Liver (tissue), 9 donors: ENCODE data around the gene SMAD1. TPM values are rescaled to one million over a fixed set of nuclear protein-coding genes. Genes with fewer than 3 reads are reported as not detected.

Source experiments
- DNase-seq: peaks from one replicate; pipeline ENCODE4 v3.0.0-alpha.2; 2017; ENCODE audit warnings: low spot score
- H3K27ac ChIP-seq, 2 donors: one replicate each; pipeline ENCODE4 v1.7.0; 2013; ENCODE audit warnings: inconsistent platforms in 2 of 2, low read length in 2 of 2, control low read depth in 1 of 2, low read depth in 1 of 2, mild to moderate bottlenecking in 1 of 2
- H3K27me3 ChIP-seq, 4 donors: one replicate each; pipeline versions ENCODE4 v1.6.1 to v1.7.0; 2013; ENCODE audit warnings: low read length in 3 of 4, inconsistent platforms in 1 of 4, mild to moderate bottlenecking in 1 of 4, moderate library complexity in 1 of 4; ENCODE audit not compliant: control insufficient read depth in 4 of 4, insufficient read depth in 4 of 4
- H3K36me3 ChIP-seq, 4 donors: one replicate each; pipeline versions ENCODE4 v1.6.1 to v1.7.0; 2013; ENCODE audit warnings: low read length in 3 of 4, mild to moderate bottlenecking in 3 of 4, low read depth in 1 of 4, moderate library complexity in 1 of 4; ENCODE audit not compliant: control insufficient read depth in 4 of 4, insufficient read depth in 3 of 4
- H3K4me1 ChIP-seq, 4 donors: one replicate each; pipeline versions ENCODE4 v1.6.1 to v1.7.0; 2013; ENCODE audit warnings: low read length in 3 of 4, mild to moderate bottlenecking in 3 of 4, moderate library complexity in 1 of 4; ENCODE audit not compliant: control insufficient read depth in 4 of 4, insufficient read depth in 4 of 4
- H3K4me3 ChIP-seq, 3 donors: one replicate each; pipeline versions ENCODE4 v1.6.1 to v1.7.0; 2013; ENCODE audit warnings: low read length in 3 of 3, control low read depth in 1 of 3, low read depth in 1 of 3, mild to moderate bottlenecking in 1 of 3
- H3K9ac ChIP-seq, 2 donors: one replicate each; pipeline ENCODE4 v1.7.0; 2013; ENCODE audit warnings: low read length in 2 of 2, mild to moderate bottlenecking in 2 of 2, moderate library complexity in 2 of 2, control low read depth in 1 of 2, low read depth in 1 of 2
- H3K9me3 ChIP-seq, 4 donors: one replicate each; pipeline versions ENCODE4 v1.6.1 to v1.7.0; 2013; ENCODE audit warnings: low read length in 3 of 4; ENCODE audit not compliant: control insufficient read depth in 4 of 4
- ATF3 ChIP-seq: IDR thresholded peaks from 2 replicates; pipeline ENCODE4 v1.6.1; 2016; ENCODE audit warnings: antibody characterized with exemption
- EGR1 ChIP-seq, 2 donors: IDR thresholded peaks; 2 replicates each; pipeline ENCODE4 v1.6.1; 2016 to 2018; ENCODE audit warnings: antibody characterized with exemption in 2 of 2, low read depth in 2 of 2
- FOXA1 ChIP-seq: IDR thresholded peaks from 2 replicates; pipeline ENCODE4 v1.6.1; 2016; ENCODE audit warnings: antibody characterized with exemption
- FOXA2 ChIP-seq: IDR thresholded peaks from 2 replicates; pipeline ENCODE4 v1.6.1; 2016; ENCODE audit warnings: antibody characterized with exemption
- GABPA ChIP-seq, 2 donors: IDR thresholded peaks in 1 of 2; conservative IDR thresholded peaks in 1 of 2; 2 replicates each; pipeline ENCODE4 v1.6.1; 2016; ENCODE audit warnings: antibody characterized with exemption in 2 of 2, mild to moderate bottlenecking in 1 of 2, moderate library complexity in 1 of 2
- HNF4A ChIP-seq, 2 donors: conservative IDR thresholded peaks; 2 replicates each; pipeline ENCODE4 v1.6.1; 2016; ENCODE audit warnings: antibody characterized with exemption in 2 of 2, mild to moderate bottlenecking in 2 of 2
- HNF4G ChIP-seq: IDR thresholded peaks from 2 replicates; pipeline ENCODE4 v1.6.1; 2016; ENCODE audit warnings: antibody characterized with exemption
- JUND ChIP-seq, 2 donors: IDR thresholded peaks; 2 replicates each; pipeline ENCODE4 v1.6.1; 2016; ENCODE audit warnings: antibody characterized with exemption in 2 of 2
- MAX ChIP-seq: IDR thresholded peaks from 2 replicates; pipeline ENCODE4 v1.6.1; 2016; ENCODE audit warnings: antibody characterized with exemption
- NR2F2 ChIP-seq: IDR thresholded peaks from 2 replicates; pipeline ENCODE4 v1.6.1; 2016; ENCODE audit warnings: antibody characterized with exemption
- RAD21 ChIP-seq, 2 donors: IDR thresholded peaks; 2 replicates each; pipeline ENCODE4 v1.6.1; 2016; ENCODE audit warnings: antibody characterized with exemption in 2 of 2, mild to moderate bottlenecking in 2 of 2
- REST ChIP-seq: IDR thresholded peaks from 2 replicates; pipeline ENCODE4 v1.6.1; 2016; ENCODE audit warnings: antibody characterized with exemption, mild to moderate bottlenecking
- RXRA ChIP-seq, 2 donors: IDR thresholded peaks; 2 replicates each; pipeline ENCODE4 v1.6.1; 2017 to 2018; ENCODE audit warnings: antibody characterized with exemption in 2 of 2, mild to moderate bottlenecking in 1 of 2
- SP1 ChIP-seq: IDR thresholded peaks from 2 replicates; pipeline ENCODE4 v1.6.1; 2018; ENCODE audit warnings: antibody characterized with exemption, mild to moderate bottlenecking
- TAF1 ChIP-seq: conservative IDR thresholded peaks from 2 replicates; pipeline ENCODE4 v1.6.1; 2016; ENCODE audit warnings: antibody characterized with exemption, mild to moderate bottlenecking
- YY1 ChIP-seq: IDR thresholded peaks from 2 replicates; pipeline ENCODE4 v1.6.1; 2016; ENCODE audit warnings: antibody characterized with exemption, mild to moderate bottlenecking
- ZBTB33 ChIP-seq: IDR thresholded peaks from 2 replicates; pipeline ENCODE4 v1.6.1; 2016; ENCODE audit warnings: antibody characterized with exemption
- WGBS: extraction: QIAGEN DNeasy Blood & Tissue Kit; methylation state at CpG from one replicate; pipeline ENCODE4 v1.1.7; 2013; 5-methylcytosine and 5-hydroxymethylcytosine counted together
- polyA plus RNA-seq, 2 donors: library from polyadenylated mRNA; stranded (reverse) in 1 of 2; unstranded in 1 of 2; fragments of 200-250 nt in 1 of 2; fragments of >200 nt in 1 of 2; fragmentation: Nextera tagmentation in 1 of 2; extraction: Ambion mirVana in 1 of 2; gene quantifications; one replicate each; pipeline versions ENCODE4 v1.2.1 to v1.2.3, GENCODE V29; 2013 to 2015
- total RNA-seq, 2 donors: library from RNA; depleted of rRNA; stranded (reverse); fragments of >200 nt; gene quantifications; one replicate each; pipeline ENCODE4 v1.2.3, GENCODE V29; 2014
- TF ChIP-seq, protein P1 (sequence below): fragments of 150-350 bp; IDR thresholded peaks from 2 replicates; pipeline ENCODE4 v1.5.1; 2017; ENCODE audit warnings: improper control_type of control experiment, low read depth, low read length; ENCODE audit not compliant: missing input control
- donor health status: healthy.
- donor health status: healthy.
- donor health status: healthy.
- donor health status: healthy.
- donor health status: healthy.

The SMAD1 gene
- total and polyA plus RNA-seq, 4 donors = 6.3 to 43.8 (median 14.6) TPM

- peaks cover 0 to 41% (median 26%) of the 10 kb centered on the region in 4 donors for H3K4me1 ChIP-seq
- 34% methylated on average over 3 of the region's 3 CpGs for WGBS
Measured at GRCh38 chr4:145486603-145487002, 5.0 kb downstream of the SMAD1 start.

More at GRCh38 chr4:145486603-145487002, 5.0 kb downstream of the SMAD1 start:
- no peaks in the 10 kb centered on the region for H3K27me3 ChIP-seq
- TF ChIP-seq MAX (no peak), RAD21 (IDR thresholded peaks at IDR 0.05) (no peak), HNF4G (peak; percentile 36), ZBTB33 (no peak), FOXA2 (no peak), RXRA (IDR thresholded peaks at IDR 0.05) (peak; percentile 35 to 55), SP1 (peak; percentile 10), TAF1 (no peak), REST (no peak), GABPA (IDR thresholded peaks at IDR 0.05 in 1 of 2, conservative IDR thresholded peaks at IDR 0.05 in 1 of 2) (no peak), EGR1 (IDR thresholded peaks at IDR 0.05; ENCODE audit: low read depth in 2 of 2) (no peak), HNF4A (conservative IDR thresholded peaks at IDR 0.05) (peak; percentile 64 to 73), ATF3 (no peak), NR2F2 (no peak), YY1 (no peak), FOXA1 (no peak), JUND (IDR thresholded peaks at IDR 0.05) (no peak)
- TF ChIP-seq, protein P1, sequence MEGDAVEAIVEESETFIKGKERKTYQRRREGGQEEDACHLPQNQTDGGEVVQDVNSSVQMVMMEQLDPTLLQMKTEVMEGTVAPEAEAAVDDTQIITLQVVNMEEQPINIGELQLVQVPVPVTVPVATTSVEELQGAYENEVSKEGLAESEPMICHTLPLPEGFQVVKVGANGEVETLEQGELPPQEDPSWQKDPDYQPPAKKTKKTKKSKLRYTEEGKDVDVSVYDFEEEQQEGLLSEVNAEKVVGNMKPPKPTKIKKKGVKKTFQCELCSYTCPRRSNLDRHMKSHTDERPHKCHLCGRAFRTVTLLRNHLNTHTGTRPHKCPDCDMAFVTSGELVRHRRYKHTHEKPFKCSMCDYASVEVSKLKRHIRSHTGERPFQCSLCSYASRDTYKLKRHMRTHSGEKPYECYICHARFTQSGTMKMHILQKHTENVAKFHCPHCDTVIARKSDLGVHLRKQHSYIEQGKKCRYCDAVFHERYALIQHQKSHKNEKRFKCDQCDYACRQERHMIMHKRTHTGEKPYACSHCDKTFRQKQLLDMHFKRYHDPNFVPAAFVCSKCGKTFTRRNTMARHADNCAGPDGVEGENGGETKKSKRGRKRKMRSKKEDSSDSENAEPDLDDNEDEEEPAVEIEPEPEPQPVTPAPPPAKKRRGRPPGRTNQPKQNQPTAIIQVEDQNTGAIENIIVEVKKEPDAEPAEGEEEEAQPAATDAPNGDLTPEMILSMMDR = no peak
- H3K27ac ChIP-seq = no peak overlapping the region
- H3K4me3 ChIP-seq = no peak overlapping the region
- H3K9me3 ChIP-seq = no peaks in the 10 kb centered on the region
- H3K36me3 ChIP-seq = no peaks in the 10 kb centered on the region
- H3K9ac ChIP-seq = peak overlapping the region in 1 of 2 donors; percentile 8
- no peak for DNase-seq
